Neural cell (in vitro differentiated cells): ENCODE data around the gene NHS. TPM values are rescaled to one million over a fixed set of nuclear protein-coding genes. Genes with fewer than 3 reads are reported as not detected.

ENCODE experiments used
- H2AFZ ChIP-seq: fragments of 200-600, 300-800 bp; sonication (generic), shearing (Covaris generic); 2 replicates; pipeline ENCODE4 v1.6.0; 2014; ENCODE audit warnings: low read depth, mild to moderate bottlenecking, antibody characterized with exemption, low read length, moderate library complexity
- H3F3A ChIP-seq: fragments of 200-600 bp; shearing (Covaris generic); 2 replicates; pipeline ENCODE4 v1.6.1; 2016; ENCODE audit warnings: mild to moderate bottlenecking, moderate library complexity, mixed read lengths, antibody characterized with exemption, low read length; ENCODE audit not compliant: insufficient read depth, poor library complexity, severe bottlenecking
- H3K27ac ChIP-seq: fragments of 200-600, 300-800 bp; sonication (generic), shearing (Covaris generic); 2 replicates; pipeline ENCODE4 v1.5.1; 2014; ENCODE audit warnings: mild to moderate bottlenecking, low read length, moderate library complexity
- H3K27me3 ChIP-seq: fragments of 300-800, 200-600 bp; sonication (generic), shearing (Covaris generic); 2 replicates; pipeline ENCODE4 v1.6.0; 2014; ENCODE audit warnings: mild to moderate bottlenecking, low read depth, low read length, moderate library complexity; ENCODE audit not compliant: insufficient read depth
- H3K36me3 ChIP-seq: fragments of 300-800, 200-600 bp; sonication (generic), shearing (Covaris generic); 2 replicates; pipeline ENCODE4 v1.5.1; 2014; ENCODE audit warnings: mild to moderate bottlenecking, antibody characterized with exemption, low read length, moderate library complexity; ENCODE audit not compliant: insufficient read depth
- H3K4me2 ChIP-seq: fragments of 300-800, 200-600 bp; sonication (generic), shearing (Covaris generic); 2 replicates; pipeline ENCODE4 v1.6.0; 2014; ENCODE audit warnings: mild to moderate bottlenecking, low read length
- H3K4me3 ChIP-seq: fragments of 300-800, 200-600 bp; sonication (generic), shearing (Covaris generic); 2 replicates; pipeline ENCODE4 v1.5.1; 2014; ENCODE audit warnings: mild to moderate bottlenecking, low read length, moderate library complexity
- H3K79me2 ChIP-seq: fragments of 200-600 bp; shearing (Covaris generic); replicated peaks from 2 replicates; pipeline ENCODE4 v1.6.0; 2014; ENCODE audit warnings: mild to moderate bottlenecking, low read length, moderate library complexity; ENCODE audit not compliant: insufficient read depth
- H3K9ac ChIP-seq: fragments of 300-800, 200-600 bp; sonication (generic), shearing (Covaris generic); 2 replicates; pipeline ENCODE4 v1.6.1; 2016; ENCODE audit warnings: mild to moderate bottlenecking, low read length, mixed read lengths
- H3K9me2 ChIP-seq: fragments of 200-600 bp; shearing (Covaris generic); 2 replicates; pipeline ENCODE4 v1.6.1; 2016; ENCODE audit warnings: mild to moderate bottlenecking, low read length, mixed read lengths; ENCODE audit not compliant: insufficient read depth
- H3K9me3 ChIP-seq: fragments of 200-600, 300-800 bp; sonication (generic), shearing (Covaris generic); 2 replicates; pipeline ENCODE4 v1.6.1; 2016; ENCODE audit warnings: mild to moderate bottlenecking, mixed run types, low read length, moderate library complexity, mixed read lengths
- H4K20me1 ChIP-seq: fragments of 200-600 bp; shearing (Covaris generic); 2 replicates; pipeline ENCODE4 v1.6.1; 2016; ENCODE audit warnings: mild to moderate bottlenecking, mixed run types; ENCODE audit not compliant: insufficient read depth
- EP300 ChIP-seq: fragments of 450-650 bp; conservative IDR thresholded peaks from 2 replicates; pipeline ENCODE4 v1.6.1; 2014; ENCODE audit warnings: antibody characterized with exemption, mild to moderate bottlenecking, moderate library complexity; ENCODE audit not compliant: poor library complexity, severe bottlenecking
- EZH2 ChIP-seq: fragments of 200-600, 300-800 bp; shearing (Covaris generic), sonication (generic); IDR thresholded peaks from 2 replicates; pipeline ENCODE4 v1.6.1; 2014; ENCODE audit warnings: antibody characterized with exemption, low read length, borderline replicate concordance, mild to moderate bottlenecking; ENCODE audit not compliant: insufficient read depth, poor library complexity, severe bottlenecking
- MXI1 ChIP-seq: fragments of 450-650 bp; conservative IDR thresholded peaks from 2 replicates; pipeline ENCODE4 v1.6.1; 2014; ENCODE audit warnings: antibody characterized with exemption, mild to moderate bottlenecking; ENCODE audit not compliant: poor library complexity, severe bottlenecking
- POLR2AphosphoS5 ChIP-seq: IDR thresholded peaks from 2 replicates; pipeline ENCODE4 v1.6.1; 2012
- RAD21 ChIP-seq: fragments of 450-650 bp; conservative IDR thresholded peaks from 2 replicates; pipeline ENCODE4 v1.6.1; 2014; ENCODE audit warnings: antibody characterized with exemption, mild to moderate bottlenecking, moderate library complexity
- SMC3 ChIP-seq: fragments of 450-650 bp; conservative IDR thresholded peaks from 2 replicates; pipeline ENCODE4 v1.6.1; 2014; ENCODE audit warnings: antibody characterized with exemption, mild to moderate bottlenecking, moderate library complexity; ENCODE audit not compliant: poor library complexity
- TAF1 ChIP-seq: IDR thresholded peaks from 2 replicates; pipeline ENCODE4 v1.6.1; 2012; ENCODE audit warnings: low read depth
- polyA plus RNA-seq: library from polyadenylated mRNA; depleted of rRNA; stranded (reverse); fragments of >200 nt; gene quantifications from 2 replicates; pipeline ENCODE4 v1.2.3, GENCODE V29; 2014
- TF ChIP-seq, protein P1 (sequence below): IDR thresholded peaks from 2 replicates; pipeline ENCODE4 v1.6.1; 2012; ENCODE audit warnings: borderline replicate concordance
- TF ChIP-seq, protein P2 (sequence below): fragments of 450-650 bp; IDR thresholded peaks from 2 replicates; pipeline ENCODE4 v1.5.1; 2014; ENCODE audit warnings: antibody characterized with exemption, mild to moderate bottlenecking, moderate library complexity; ENCODE audit not compliant: poor library complexity, severe bottlenecking

The NHS gene
- polyA plus RNA-seq, 1 donor from 2014 or later, result 1.9 TPM

GRCh38 chrX:17459008-17459611 lies 84.1 kb downstream of the NHS start:
- Histone ChIP-seq H3K27me3 (no peaks in the 10 kb centered on the region), H3F3A (no peaks in the 10 kb centered on the region), H3K9me2 (no peaks in the 10 kb centered on the region), H4K20me1 (no peaks in the 10 kb centered on the region), H3K4me3 (no peak overlapping the region), H3K4me2 (no peak overlapping the region), H3K9ac (no peak overlapping the region), H2AFZ (no peak overlapping the region), H3K79me2 (no peaks in the 10 kb centered on the region), H3K27ac (no peak overlapping the region), H3K9me3 (no peaks in the 10 kb centered on the region), H3K36me3 (no peaks in the 10 kb centered on the region)
- TF ChIP-seq SMC3 (no peak), EP300 (no peak), MXI1 (no peak), EZH2 (no peak), POLR2AphosphoS5 (no peak)
- TF ChIP-seq, protein P1, sequence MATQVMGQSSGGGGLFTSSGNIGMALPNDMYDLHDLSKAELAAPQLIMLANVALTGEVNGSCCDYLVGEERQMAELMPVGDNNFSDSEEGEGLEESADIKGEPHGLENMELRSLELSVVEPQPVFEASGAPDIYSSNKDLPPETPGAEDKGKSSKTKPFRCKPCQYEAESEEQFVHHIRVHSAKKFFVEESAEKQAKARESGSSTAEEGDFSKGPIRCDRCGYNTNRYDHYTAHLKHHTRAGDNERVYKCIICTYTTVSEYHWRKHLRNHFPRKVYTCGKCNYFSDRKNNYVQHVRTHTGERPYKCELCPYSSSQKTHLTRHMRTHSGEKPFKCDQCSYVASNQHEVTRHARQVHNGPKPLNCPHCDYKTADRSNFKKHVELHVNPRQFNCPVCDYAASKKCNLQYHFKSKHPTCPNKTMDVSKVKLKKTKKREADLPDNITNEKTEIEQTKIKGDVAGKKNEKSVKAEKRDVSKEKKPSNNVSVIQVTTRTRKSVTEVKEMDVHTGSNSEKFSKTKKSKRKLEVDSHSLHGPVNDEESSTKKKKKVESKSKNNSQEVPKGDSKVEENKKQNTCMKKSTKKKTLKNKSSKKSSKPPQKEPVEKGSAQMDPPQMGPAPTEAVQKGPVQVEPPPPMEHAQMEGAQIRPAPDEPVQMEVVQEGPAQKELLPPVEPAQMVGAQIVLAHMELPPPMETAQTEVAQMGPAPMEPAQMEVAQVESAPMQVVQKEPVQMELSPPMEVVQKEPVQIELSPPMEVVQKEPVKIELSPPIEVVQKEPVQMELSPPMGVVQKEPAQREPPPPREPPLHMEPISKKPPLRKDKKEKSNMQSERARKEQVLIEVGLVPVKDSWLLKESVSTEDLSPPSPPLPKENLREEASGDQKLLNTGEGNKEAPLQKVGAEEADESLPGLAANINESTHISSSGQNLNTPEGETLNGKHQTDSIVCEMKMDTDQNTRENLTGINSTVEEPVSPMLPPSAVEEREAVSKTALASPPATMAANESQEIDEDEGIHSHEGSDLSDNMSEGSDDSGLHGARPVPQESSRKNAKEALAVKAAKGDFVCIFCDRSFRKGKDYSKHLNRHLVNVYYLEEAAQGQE, result no peak
- TF ChIP-seq, protein P2, sequence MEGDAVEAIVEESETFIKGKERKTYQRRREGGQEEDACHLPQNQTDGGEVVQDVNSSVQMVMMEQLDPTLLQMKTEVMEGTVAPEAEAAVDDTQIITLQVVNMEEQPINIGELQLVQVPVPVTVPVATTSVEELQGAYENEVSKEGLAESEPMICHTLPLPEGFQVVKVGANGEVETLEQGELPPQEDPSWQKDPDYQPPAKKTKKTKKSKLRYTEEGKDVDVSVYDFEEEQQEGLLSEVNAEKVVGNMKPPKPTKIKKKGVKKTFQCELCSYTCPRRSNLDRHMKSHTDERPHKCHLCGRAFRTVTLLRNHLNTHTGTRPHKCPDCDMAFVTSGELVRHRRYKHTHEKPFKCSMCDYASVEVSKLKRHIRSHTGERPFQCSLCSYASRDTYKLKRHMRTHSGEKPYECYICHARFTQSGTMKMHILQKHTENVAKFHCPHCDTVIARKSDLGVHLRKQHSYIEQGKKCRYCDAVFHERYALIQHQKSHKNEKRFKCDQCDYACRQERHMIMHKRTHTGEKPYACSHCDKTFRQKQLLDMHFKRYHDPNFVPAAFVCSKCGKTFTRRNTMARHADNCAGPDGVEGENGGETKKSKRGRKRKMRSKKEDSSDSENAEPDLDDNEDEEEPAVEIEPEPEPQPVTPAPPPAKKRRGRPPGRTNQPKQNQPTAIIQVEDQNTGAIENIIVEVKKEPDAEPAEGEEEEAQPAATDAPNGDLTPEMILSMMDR, result no peak

DNA sequence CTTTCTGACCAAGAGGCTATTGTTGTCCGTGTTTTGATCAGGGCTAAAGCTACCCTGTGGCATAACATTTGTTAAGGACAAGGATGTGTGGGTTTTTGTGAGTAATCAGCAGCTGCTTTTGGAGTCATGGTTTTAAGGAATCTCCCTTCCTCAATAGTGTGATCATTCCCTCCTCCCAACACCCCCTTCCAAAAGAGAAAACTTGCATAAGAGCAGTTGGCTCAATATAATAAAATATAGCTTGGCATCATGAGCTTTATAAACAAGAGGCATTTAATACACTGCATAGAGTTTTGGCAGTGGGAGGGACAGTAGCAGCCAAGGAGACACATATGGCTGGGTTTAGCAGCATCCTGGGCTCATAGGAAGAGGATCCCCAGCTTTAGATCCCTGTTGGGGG lies 84.7 kb downstream of the NHS start:
- no peaks in the 10 kb centered on the region for H3K27me3 ChIP-seq
- H3K27ac ChIP-seq, result no peak overlapping the region
- no peak overlapping the region for H2AFZ ChIP-seq
- H3K36me3 ChIP-seq, result no peaks in the 10 kb centered on the region
- H3K9ac ChIP-seq, result no peak overlapping the region
- no peaks in the 10 kb centered on the region for H3F3A ChIP-seq
- H3K4me2 ChIP-seq, result no peak overlapping the region
- no peaks in the 10 kb centered on the region for H4K20me1 ChIP-seq
- TF ChIP-seq POLR2AphosphoS5 (no peak), EZH2 (no peak), SMC3 (no peak), MXI1 (no peak), RAD21 (no peak), EP300 (no peak), TAF1 (no peak)
- TF ChIP-seq, protein P2, result no peak
- TF ChIP-seq, protein P1, result no peak
- H3K79me2 ChIP-seq, result no peaks in the 10 kb centered on the region
- no peak overlapping the region for H3K4me3 ChIP-seq
- H3K9me2 ChIP-seq, result no peaks in the 10 kb centered on the region
- no peaks in the 10 kb centered on the region for H3K9me3 ChIP-seq
